Dedifferentiated amniotic fluid mesenchymal stem cell (primary cell): ENCODE data around the gene NEMP1.
"Not testable (repeated sequence)": the region's sequence is repeated elsewhere in the genome, so short reads cannot be mapped to it uniquely, and the experiment has no call there.

Experiments used
- DNase-seq: peaks from one replicate; pipeline ENCODE4 v3.0.0-alpha.2; 2016; ENCODE audit errors: extremely low spot score

NEMP1 gene, protein sequence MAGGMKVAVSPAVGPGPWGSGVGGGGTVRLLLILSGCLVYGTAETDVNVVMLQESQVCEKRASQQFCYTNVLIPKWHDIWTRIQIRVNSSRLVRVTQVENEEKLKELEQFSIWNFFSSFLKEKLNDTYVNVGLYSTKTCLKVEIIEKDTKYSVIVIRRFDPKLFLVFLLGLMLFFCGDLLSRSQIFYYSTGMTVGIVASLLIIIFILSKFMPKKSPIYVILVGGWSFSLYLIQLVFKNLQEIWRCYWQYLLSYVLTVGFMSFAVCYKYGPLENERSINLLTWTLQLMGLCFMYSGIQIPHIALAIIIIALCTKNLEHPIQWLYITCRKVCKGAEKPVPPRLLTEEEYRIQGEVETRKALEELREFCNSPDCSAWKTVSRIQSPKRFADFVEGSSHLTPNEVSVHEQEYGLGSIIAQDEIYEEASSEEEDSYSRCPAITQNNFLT

DNA sequence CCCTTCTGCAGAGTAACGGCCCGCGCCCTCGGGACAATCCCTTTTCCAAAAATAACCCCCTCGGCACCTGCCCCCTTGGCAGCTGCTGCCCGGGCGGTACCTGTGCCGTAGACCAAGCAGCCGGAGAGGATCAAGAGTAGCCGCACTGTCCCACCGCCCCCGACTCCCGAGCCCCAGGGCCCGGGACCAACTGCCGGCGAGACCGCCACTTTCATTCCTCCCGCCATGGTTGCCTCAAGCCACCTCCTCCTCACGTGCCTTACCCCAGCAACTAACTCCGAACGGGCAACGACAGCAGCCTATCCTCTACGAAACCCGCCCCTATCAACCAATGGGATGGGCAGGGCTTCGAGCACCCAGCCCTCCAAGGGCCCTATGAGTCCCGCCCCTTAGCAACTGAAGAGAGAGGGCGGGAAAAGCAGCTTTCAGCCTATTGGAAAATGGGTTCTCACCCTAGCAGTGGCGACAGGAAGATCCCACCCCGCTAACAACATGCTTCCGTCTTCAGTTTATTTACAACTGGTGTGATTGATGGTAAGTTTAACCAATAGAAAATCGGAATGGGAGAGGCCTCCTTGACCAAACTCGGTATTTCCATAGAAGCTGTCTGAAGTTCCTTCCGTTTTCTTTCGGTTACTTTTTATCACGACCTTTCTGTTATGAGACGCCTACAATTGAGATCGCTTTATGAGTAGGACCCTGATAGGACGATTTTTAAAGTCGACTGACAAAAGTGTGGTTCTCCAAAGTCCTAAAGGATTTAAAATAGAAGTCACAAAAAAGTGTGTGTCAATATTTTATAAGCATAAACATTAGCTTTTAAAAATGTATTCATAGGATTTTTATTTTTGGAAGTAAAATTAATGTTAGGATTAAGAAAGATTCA is at the start of gene NEMP1:
NEMP1 (minus strand) TSS at position 273 of the 886 bp plus-strand sequence; CDS start at position 227, 46 bp downstream.
- peak; percentile 100 for DNase-seq

DNA sequence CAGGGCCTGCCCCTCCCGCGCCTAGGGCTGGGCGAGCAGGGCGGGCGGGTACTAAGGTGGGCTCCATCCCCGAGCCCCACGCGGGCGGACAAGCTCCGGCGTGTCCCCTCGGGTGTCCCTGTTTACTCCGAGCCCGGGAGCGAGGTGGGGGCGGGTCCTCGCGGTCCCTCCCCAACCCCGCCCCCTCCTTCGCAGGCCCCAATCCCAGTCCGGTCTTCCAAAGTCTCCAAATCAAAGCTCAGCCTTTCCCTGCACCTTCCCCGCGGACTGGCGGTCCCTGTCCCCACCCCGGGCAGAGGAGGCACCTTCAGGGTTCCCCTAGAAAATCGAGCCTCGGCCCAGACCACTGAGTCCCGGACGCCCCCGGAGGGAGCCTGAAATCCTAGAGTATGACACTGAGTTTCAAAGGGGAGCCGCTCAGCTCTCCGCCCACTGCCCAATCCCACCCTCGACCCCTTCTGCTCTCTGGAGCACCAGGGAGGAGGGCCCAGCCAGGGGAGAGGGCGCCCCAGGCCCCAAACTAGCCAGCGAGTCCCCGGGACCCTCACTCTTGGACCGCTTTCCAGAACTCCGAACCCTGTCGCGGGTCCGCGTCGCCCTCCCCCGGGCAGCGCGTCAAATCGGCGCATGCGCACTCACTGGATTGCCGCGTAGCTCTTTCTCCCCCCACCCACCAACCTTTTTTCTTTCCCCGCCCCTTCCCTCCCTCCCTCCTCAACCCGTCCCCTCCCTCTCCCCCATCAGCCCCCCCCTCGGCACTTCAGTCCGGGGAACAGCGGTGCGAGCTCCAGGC is 49.3 kb upstream of the NEMP1 start, which contains the start of gene LRP1:
LRP1 (plus strand) TSS at position 758 of the 793 bp plus-strand sequence. CDS start 482 bp downstream, outside the sequence.
- DNase-seq: peak; percentile 65

GRCh38 chr12:57127101-57127725 is 48.6 kb upstream of the NEMP1 start:
- no peak for DNase-seq

- DNase-seq: no peak
Observed at GRCh38 chr12:57126561-57126960, 48.0 kb upstream of the NEMP1 start.

GRCh38 chr12:57126061-57126460 is 47.5 kb upstream of the NEMP1 start:
- DNase-seq: no peak

DNA sequence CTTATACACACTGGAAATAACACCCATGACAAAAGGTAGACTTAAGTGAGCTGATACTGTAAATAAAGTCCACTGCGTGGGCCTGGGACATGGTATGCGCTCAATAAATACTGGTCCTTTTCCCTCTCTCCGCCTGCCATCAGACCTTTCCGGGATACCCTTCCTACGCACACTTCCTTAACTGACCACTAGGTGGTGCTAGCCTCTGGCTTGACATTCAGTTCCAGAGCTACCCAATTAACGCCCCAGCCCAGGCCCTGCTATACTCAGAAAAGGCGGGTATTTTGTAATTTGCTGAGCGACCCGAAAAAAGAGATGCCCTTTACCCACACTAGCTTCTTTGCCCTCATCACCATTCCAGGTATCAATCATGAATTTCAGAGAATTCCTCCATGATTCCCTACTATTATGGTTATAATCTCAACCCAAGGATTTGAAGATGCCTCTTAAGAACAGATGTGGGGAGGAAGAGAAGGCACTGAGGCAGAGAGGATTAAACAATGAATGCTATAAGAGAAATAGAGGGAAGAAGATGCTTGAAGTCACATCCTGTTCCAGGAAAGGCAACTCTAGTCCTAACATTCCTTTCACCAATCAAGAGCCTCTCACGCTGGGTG is 45.8 kb upstream of the NEMP1 start:
- DNase-seq: peak; percentile 77

- DNase-seq: no peak
Observed at GRCh38 chr12:57123813-57124212, 45.2 kb upstream of the NEMP1 start.

GRCh38 chr12:57120718-57121117 is 42.1 kb upstream of the NEMP1 start:
- DNase-seq: not testable (repeated sequence)

DNA sequence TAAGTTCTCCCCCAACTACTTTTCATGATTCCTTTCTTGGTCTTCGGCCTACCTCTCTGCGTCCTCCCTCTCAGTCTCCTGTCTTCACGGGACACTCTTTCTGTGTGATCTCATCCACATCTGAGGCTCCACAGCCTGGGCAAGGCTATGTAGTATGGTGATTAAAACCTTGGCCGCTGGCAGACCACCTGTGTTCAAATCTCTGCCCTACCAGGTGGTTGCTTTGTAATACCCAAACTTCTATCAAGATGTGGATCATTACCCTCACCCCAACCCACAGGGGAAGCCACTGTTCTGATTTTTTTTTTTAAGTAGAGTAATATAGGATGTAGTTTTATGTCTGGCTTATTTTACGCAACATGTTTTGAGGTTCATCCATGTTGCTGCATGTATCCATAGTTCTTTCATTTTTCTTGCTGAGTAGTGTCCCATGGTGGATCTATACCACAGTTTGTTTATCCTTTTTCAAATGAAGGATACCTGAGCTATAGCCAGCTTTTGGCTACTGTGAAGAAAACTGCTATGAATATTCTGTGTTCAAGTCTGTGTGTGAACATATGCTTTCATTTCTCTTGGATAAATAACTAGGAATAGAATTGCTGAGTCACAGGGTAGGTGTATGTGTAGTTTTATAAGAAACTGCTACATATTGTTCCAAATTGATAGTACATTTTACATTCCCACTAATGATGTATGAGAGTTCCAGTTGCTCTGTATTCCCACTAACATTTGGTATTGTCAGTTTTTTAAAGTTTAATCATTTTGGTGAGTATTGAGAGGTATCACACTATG is 40.9 kb upstream of the NEMP1 start:
- no peak for DNase-seq

DNA sequence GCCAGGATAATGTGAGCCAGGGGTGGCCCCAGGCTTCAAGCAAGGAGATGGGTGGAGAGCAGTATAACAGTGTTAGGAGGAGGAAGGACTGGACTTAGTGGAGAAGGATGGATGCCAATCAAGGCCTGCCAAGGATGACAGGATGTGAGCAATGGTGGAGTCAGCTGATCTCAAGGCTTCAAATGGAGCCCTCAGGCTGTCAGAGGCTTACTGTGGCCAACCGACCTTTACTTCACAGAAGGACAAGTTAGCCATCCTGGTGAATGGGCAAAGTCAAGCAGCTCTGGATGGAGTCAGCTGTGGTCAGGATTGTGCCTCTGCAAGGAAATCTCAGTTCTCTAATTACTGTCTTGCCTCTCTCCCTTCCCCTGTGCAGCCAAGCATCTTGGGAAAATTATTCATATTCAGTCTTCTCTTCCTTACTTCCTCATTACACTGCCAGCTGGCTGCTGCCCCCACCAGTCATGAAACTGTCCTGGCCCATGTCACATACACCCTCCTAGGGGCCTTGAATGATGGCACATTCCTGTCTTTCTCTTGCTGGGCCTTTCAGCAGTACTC is 40.2 kb upstream of the NEMP1 start:
- no peak for DNase-seq

DNA sequence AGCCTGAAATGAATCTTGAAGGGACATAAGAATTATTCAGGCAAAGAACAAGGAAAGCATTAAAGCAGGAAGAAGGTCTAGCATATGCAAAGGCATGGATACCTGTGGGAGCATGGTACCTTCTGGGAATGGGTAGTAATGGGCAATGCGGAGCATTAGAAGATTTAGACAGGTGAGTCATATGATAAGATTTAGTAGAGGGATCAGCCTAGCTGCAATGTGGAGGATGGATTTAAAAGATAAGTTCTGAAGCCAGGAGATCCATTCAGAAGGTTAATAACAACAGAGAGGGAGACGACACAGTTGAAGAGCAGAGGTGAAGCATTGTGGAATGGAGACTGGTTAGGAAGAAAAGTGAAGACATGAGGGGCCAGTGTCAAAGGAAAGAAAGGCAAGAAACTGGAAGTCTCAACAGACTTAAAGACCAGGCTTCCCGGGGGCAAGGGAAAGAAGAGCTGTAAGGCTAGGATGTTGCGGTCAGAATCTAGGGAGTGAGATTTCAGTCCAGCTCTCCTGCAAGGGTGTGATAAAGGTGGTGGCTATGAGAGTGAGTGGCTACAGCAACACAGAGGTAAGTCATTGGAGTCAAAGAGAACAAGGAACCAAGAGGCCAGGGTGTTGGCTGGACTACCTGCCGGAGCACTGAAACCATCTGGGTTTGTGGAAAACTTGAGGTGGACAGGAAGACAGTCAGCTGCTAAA is 38.1 kb upstream of the NEMP1 start:
- no peak for DNase-seq

DNA sequence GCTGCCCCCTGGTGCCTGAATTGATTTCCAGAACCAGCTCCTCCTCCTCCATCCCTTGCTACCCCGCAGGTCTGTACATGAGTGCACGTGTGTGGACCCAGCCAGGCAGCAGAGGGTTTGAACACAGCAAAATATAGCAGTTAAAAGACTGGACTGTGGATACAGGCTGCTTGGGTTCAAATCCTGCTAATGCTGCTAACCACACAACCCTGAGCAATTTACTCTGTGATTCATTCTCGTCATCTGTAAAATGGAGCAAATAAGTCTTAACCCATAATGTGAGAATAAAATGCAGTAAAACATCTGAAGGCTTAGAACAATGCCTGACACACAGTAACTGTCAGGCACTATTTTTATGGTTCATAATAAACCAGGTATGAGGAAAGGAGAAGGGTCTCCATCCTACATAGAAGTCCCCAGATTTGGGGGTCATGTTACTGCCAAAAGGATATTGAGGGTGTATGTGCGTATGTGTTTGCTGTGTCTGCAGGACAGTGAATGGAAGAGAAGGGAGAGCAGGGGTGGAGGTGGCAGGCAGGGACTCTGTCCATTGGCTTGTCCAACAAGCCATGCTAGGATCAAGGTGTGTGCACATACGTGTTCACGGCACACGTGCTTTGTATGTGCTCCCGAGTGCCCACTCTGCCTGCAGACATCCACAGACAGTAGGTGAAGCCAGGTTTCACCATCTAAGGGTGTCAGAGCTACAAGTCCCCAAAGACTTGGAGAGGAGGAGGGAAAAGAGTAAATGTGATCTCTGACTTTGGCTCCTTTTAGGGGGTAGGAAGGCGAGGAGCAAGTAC is 34.1 kb upstream of the NEMP1 start:
- DNase-seq: no peak

DNA sequence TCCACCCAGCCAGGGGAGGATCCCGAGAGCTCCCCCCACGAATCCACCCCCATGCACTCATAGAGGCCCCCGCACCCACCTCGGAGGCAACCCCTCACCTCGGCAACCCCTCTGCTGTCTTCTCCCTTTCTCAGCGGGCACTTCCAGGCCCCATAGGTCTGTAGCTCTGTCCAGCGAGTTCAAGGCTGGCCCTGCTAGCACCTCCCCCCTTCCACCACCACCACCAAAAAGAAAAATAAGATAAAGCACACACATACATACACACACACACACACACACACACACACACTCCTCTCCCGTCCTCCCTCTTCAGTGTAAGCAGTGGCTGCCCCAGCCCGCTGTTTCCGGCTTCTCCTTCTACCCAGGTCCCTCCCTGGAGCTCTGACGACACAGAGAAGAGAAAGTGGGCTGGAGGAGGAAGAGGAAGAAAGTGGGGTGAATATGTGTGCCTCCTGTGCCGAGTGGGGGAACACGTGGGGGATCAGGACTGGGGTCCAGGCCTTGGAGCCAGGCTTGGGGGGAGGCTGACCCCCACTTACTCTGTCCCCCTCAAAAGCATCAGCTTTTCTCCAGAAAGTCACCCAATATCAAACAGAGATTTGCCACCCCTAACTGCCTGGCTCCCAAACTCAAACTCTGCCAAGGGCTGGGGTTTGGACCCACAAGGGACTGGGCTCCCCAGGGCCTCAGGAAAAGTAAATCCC is 32.6 kb upstream of the NEMP1 start, which contains the start of gene STAT6:
STAT6 (minus strand) TSS at position 332 of the 704 bp plus-strand sequence. CDS start 3,084 bp downstream, outside the sequence.
- DNase-seq: peak; percentile 83

DNA sequence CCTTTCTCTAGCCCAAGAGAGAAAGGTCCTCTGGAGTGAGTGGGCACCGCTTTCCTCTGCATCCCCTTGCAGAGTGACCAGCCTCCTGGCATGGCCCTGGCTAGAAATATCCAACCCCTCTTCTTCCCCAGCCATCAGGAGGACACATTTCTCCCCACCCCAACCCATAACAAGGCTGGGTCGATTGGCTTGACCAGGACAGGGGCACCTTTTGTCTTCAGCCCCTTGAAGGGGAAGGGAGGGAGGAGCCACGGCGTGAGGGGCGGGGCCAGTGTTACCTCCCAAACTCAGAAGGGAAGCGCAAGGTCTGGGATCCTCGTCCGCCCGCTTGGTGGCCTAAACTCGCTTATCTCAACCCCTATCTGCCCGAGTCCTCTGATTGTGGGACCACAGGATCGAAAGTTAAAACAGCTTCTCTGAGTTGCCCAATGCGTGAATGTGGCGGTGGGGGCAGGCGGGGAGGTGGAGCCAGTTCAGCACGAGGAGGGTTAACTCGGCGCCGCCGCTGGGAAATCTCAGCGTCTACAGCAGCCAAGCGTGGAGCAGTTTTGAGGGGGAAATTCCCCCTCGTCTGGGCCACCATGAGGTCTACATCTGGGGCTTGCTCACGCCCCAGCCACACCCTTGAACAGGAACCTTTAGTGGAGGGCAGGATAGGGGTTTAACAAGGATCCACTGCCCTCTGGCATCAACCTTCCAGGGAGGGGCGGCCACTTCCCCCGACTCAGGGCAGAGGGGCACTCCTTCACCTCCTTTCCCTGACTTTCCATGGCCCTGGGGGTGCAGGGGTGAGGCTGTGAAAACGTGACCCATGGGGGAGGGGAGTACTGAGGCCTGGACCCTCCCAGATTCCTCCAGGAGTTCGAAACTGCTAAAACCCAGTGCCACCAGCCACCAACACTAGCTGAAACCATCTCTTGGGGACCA is 31.8 kb upstream of the NEMP1 start:
- no peak for DNase-seq

DNA sequence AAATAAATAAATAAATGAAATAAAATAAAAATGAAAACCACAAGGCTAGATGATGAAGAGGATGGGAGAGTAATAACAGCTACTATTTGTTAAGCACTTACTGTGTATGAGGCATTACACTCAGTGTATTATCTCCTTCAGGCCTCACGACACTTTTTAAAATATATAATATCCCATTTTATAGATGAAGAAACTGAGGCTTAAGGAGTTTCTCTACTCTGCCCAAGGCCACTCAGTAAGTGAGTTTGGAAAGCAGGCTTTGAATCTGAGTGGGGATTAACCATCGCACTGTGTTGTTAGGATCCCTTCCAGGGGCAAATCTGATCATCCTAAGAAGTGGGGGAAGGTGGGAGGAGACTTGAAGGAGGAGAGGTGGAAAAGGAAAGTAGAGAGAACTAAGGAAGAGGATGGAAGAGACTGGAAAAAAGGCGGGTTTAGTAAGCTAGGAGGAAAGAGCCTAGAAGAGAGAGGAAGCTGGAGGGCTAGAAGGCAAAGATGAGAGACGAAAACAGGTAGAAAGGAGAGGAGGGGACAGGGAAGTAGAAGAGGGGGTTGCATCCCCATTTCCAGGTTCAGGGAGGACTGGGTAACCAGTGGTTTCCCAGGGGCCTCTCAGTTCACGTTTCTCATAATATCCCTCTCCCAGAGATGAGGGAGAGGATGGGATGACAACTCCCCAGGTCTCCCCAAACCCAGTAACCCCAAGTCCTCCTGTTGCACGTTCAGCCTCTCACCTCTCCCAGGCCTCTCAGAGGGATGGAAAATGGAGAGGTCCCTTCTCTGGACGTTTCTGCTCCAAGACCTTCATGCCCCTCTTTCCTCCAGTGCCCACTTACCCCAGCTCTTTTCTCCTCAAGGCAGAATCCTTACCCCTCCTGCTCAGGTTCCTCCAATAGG is 30.9 kb upstream of the NEMP1 start:
- DNase-seq: no peak
